HepG2 (cell line): ENCODE results near the gene TMEM134. TPM values are rescaled to one million over a fixed set of nuclear protein-coding genes. Genes with fewer than 3 reads are reported as not detected.

Experiments used
- ATAC-seq: fragments of 200-7000 bp; cut with Tn5 transposase; 3 replicates; pipeline ENCODE4 v1.9.1; 2020; ENCODE audit warnings: mild to moderate bottlenecking, moderate library complexity
- BruUV-seq: library from RNA; stranded (reverse); fragments of 400-500 nt; replicated peaks from 2 replicates; lab custom pipeline; 2021; lab: Mats Ljungman, UMichigan
- CTCF ChIA-PET: fragments of 300-600 bp; formaldehyde crosslinking; extraction: SDS; loops from one replicate; lab custom pipeline; 2021; ENCODE audit warnings: low total read pairs, inconsistent platforms, low intra/inter-chr PET ratio; lab: Yijun Ruan, JAX
- POLR2A ChIA-PET: fragments of 350-600 bp; sonication (Branson Sonifier 250); formaldehyde crosslinking; loops from one replicate; lab custom pipeline; 2020; ENCODE audit warnings: antibody characterized with exemption, inconsistent platforms; lab: Yijun Ruan, JAX
- DNase-seq: peaks from one replicate; pipeline ENCODE4 v3.0.0-alpha.2; 2015; ENCODE audit warnings: low spot score
- FAIRE-seq: peaks from 3 replicates; lab custom pipeline; 2011; peaks lifted over from hg19 to GRCh38; lab: Jason Lieb, UNC
- H2AFZ ChIP-seq: one replicate; pipeline ENCODE4 v1.6.1; 2011; ENCODE audit warnings: low read length, inconsistent platforms
- H3K27ac ChIP-seq: fragments of 300-600 bp; 3 replicates; pipeline ENCODE4 v1.8.0; 2011; ENCODE audit warnings: mixed run types, mild to moderate bottlenecking, mixed read lengths, low read length, inconsistent platforms; ENCODE audit not compliant: insufficient read depth; ENCODE audit errors: extremely low read length
- H3K27me3 ChIP-seq, 2 experiments: fragments of 200-600 bp in 1 of 2; 2 replicates in 1 of 2; 3 replicates in 1 of 2; pipeline versions ENCODE4 v1.6.0 to v1.8.0; 2011; ENCODE audit warnings: low read length in 2 of 2, mild to moderate bottlenecking in 2 of 2, moderate library complexity in 2 of 2, inconsistent platforms in 1 of 2; ENCODE audit not compliant: insufficient read depth in 2 of 2, control insufficient read depth in 1 of 2
- H3K36me3 ChIP-seq, 2 experiments: fragments of 200-600 bp in 1 of 2; replicated peaks in 1 of 2; 2 replicates in 1 of 2; 3 replicates in 1 of 2; pipeline versions ENCODE4 v1.5.1 to v1.8.0; 2011; ENCODE audit warnings: low read length in 2 of 2, inconsistent platforms in 1 of 2; ENCODE audit not compliant: insufficient read depth in 2 of 2, control insufficient read depth in 1 of 2
- H3K4me1 ChIP-seq: 2 replicates; pipeline ENCODE4 v1.5.1; 2012; ENCODE audit warnings: low read length, inconsistent platforms; ENCODE audit not compliant: insufficient read depth
- H3K4me2 ChIP-seq: 2 replicates; pipeline ENCODE4 v1.6.0; 2011; ENCODE audit warnings: low read depth, low read length, inconsistent platforms
- H3K4me3 ChIP-seq, 3 experiments: fragments of 200-600 bp in 1 of 3; sonication (generic), shearing (Covaris generic) in 1 of 3; replicated peaks in 1 of 3; 2 replicates each; pipeline ENCODE4 v1.5.1; 2011 to 2016; ENCODE audit warnings: low read length in 3 of 3, inconsistent platforms in 2 of 3, low read depth in 2 of 3, mild to moderate bottlenecking in 2 of 3, control low read depth in 1 of 3, mixed read lengths in 1 of 3; ENCODE audit not compliant: insufficient read depth in 1 of 3
- H3K79me2 ChIP-seq: one replicate; pipeline ENCODE4 v1.6.1; 2011; ENCODE audit warnings: low read length, inconsistent platforms; ENCODE audit not compliant: insufficient read depth
- H3K9ac ChIP-seq: 2 replicates; pipeline ENCODE4 v1.6.0; 2011; ENCODE audit warnings: mild to moderate bottlenecking, low read depth, low read length, inconsistent platforms; ENCODE audit not compliant: insufficient read depth
- H3K9me3 ChIP-seq: 2 replicates; pipeline ENCODE4 v1.5.1; 2012; ENCODE audit warnings: mild to moderate bottlenecking, low read length
- H4K20me1 ChIP-seq: 2 replicates; pipeline ENCODE4 v1.6.0; 2011; ENCODE audit warnings: inconsistent platforms, mild to moderate bottlenecking, low read length, moderate library complexity; ENCODE audit not compliant: insufficient read depth
- FUBP1 ChIP-seq: sonication (generic); formaldehyde crosslinking; IDR thresholded peaks from 2 replicates; pipeline ENCODE4 v1.5.1; 2020; ENCODE audit warnings: missing genetic modification reagents, mild to moderate bottlenecking, borderline replicate concordance
- HNF1B ChIP-seq: sonication (generic); formaldehyde crosslinking; IDR thresholded peaks from 2 replicates; pipeline ENCODE4 v1.5.1; 2020; ENCODE audit warnings: mild to moderate bottlenecking, moderate library complexity, missing genetic modification reagents
- IRX3 ChIP-seq: sonication (generic); formaldehyde crosslinking; IDR thresholded peaks from 2 replicates; pipeline ENCODE4 v1.8.1; 2023; ENCODE audit warnings: mild to moderate bottlenecking, low read depth, missing genetic modification reagents, borderline replicate concordance
- KAT8 ChIP-seq: IDR thresholded peaks from 2 replicates; pipeline ENCODE4 v1.6.1; 2016; ENCODE audit warnings: missing genetic modification reagents, missing compliant biosample characterization
- MLXIP ChIP-seq: sonication (generic); formaldehyde crosslinking; IDR thresholded peaks from 2 replicates; pipeline ENCODE4 v1.9.0; 2021; ENCODE audit warnings: missing genetic modification reagents, borderline replicate concordance
- SRSF4 ChIP-seq: fragments of 200-400 bp; formaldehyde crosslinking; IDR thresholded peaks from one replicate; pipeline ENCODE4 v1.6.1; 2018; ENCODE audit warnings: mild to moderate bottlenecking, low read depth, low read length, moderate library complexity; ENCODE audit not compliant: poor library complexity, severe bottlenecking
- SYNCRIP ChIP-seq: fragments of 200-400 bp; formaldehyde crosslinking; IDR thresholded peaks from 2 replicates; pipeline ENCODE4 v1.6.1; 2018; ENCODE audit warnings: mild to moderate bottlenecking, low read depth, low read length; ENCODE audit not compliant: insufficient read depth
- ZBTB21 ChIP-seq: sonication (generic); formaldehyde crosslinking; IDR thresholded peaks from 2 replicates; pipeline ENCODE4 v1.4.0; 2020; ENCODE audit warnings: missing genetic modification reagents
- ZNF253 ChIP-seq: sonication (generic); formaldehyde crosslinking; IDR thresholded peaks from 2 replicates; pipeline ENCODE4 v1.8.0; 2022; ENCODE audit warnings: mild to moderate bottlenecking, missing genetic modification reagents, borderline replicate concordance
- ZNF3 ChIP-seq: IDR thresholded peaks from 2 replicates; pipeline ENCODE4 v1.7.0; 2017; ENCODE audit warnings: inconsistent platforms
- ZNF703 ChIP-seq: sonication (generic); formaldehyde crosslinking; IDR thresholded peaks from 2 replicates; pipeline ENCODE4 v1.5.1; 2020; ENCODE audit warnings: missing genetic modification reagents, mild to moderate bottlenecking, moderate library complexity, borderline replicate concordance
- ZSCAN22 ChIP-seq: sonication (generic); formaldehyde crosslinking; IDR thresholded peaks from 2 replicates; pipeline ENCODE4 v1.4.0; 2020; ENCODE audit warnings: mild to moderate bottlenecking, missing genetic modification reagents
- WGBS: methylation state at CpG from one replicate; pipeline ENCODE4 v1.1.6; 2017; ENCODE audit warnings: low lambda C conversion rate; 5-methylcytosine and 5-hydroxymethylcytosine counted together
- in situ Hi-C: cut with HindIII; loops from 2 replicates; pipeline ENCODE4 v1.10.0; 2017; ENCODE audit warnings: low pct_unique_long_range_greater_than_20kb; ENCODE audit not compliant: extremely low pct_ligation_motif_present
- intact Hi-C: fragments of 100-400 bp; cut with micrococcal nuclease; formaldehyde crosslinking; loops from one replicate; pipeline ENCODE4 v1.10.0; 2022; ENCODE audit not compliant: unreplicated experiment
- polyA plus RNA-seq, 8 experiments: library from polyadenylated mRNA; depleted of rRNA in 3 of 8; stranded (reverse) in 7 of 8; unstranded in 1 of 8; fragments of >200 nt; fragmentation: Illumina TruSeq in 4 of 8; extraction: Trizol in 4 of 8; gene quantifications; 2 replicates each; pipeline versions ENCODE4 v1.2.1 to v1.2.3, GENCODE V29; 2011 to 2016; ENCODE audit warnings: low read depth in 4 of 8, missing spikeins in 1 of 8, mixed read lengths in 1 of 8; ENCODE audit not compliant: insufficient read depth in 1 of 8
- total RNA-seq, 5 experiments: library from RNA; depleted of rRNA; stranded (reverse); fragments of >200 nt; fragmentation: Illumina TruSeq; extraction: Trizol; gene quantifications; 2 replicates each; pipeline ENCODE4 v1.2.3, GENCODE V29; 2016; ENCODE audit warnings: low read depth in 1 of 5

TMEM134 gene
- total and polyA plus RNA-seq, 2 of the 13 experiments (the other 11 are each of a cell fraction or from before 2014, with no cell fraction given) = 6.9 to 26.9 TPM

GRCh38 chr11:67501854-67502253 lies 32.8 kb upstream of the TMEM134 start:
- ChIA-PET CTCF (no interaction called here), POLR2A (no interaction called here)
- intact Hi-C loops = no loop called here
- Histone ChIP-seq H4K20me1 (no peaks in the 10 kb centered on the region), H3K9me3 (no peaks in the 10 kb centered on the region), H3K4me1 (peaks cover 22% of the 10 kb centered on the region), H3K27ac (no peak overlapping the region), H3K27me3 (no peaks in the 10 kb centered on the region), H2AFZ (no peak overlapping the region), H3K4me3 (no peak overlapping the region), H3K4me2 (no peak overlapping the region), H3K36me3 (no peaks in the 10 kb centered on the region; a peak in 1 of 5 replicates), H3K79me2 (peaks cover under 1% of the 10 kb centered on the region), H3K9ac (no peak overlapping the region)
- DNase-seq = no peak
- TF ChIP-seq ZNF253 (no peak), FUBP1 (no peak), SRSF4 (no peak), SYNCRIP (no peak), IRX3 (CRISPR knock-in tag) (no peak), MLXIP (CRISPR knock-in tag) (no peak), ZSCAN22 (no peak), ZBTB21 (CRISPR knock-in tag) (no peak), HNF1B (CRISPR knock-in tag) (no peak), ZNF3 (CRISPR knock-in tag) (no peak), ZNF703 (CRISPR knock-in tag) (no peak), KAT8 (CRISPR knock-in tag) (no peak)
- no peak for FAIRE-seq
- no TSS peak for BruUV-seq
- no peak for ATAC-seq
- in situ Hi-C loops = no loop called here
- WGBS = 97% methylated on average over 17 of the region's 18 CpGs
